T-cell (primary cell): ENCODE results near the gene HSBP1L1. TPM values are rescaled to one million over a fixed set of nuclear protein-coding genes. Genes with fewer than 3 reads are reported as not detected.

ENCODE experiments used
- ATAC-seq, 4 experiments: fragments of 200-7000 bp in 3 of 4; fragments of 150-1000 bp in 1 of 4; cut with Tn5 transposase; replicated peaks in 1 of 4; 1 replicate in 3 of 4; 2 replicates in 1 of 4; pipeline ENCODE4 v1.10.0; 2021; ENCODE audit warnings: moderate library complexity in 3 of 4, mild to moderate bottlenecking in 2 of 4, moderate number of reproducible peaks in 1 of 4
- CTCF ChIA-PET, 2 donors: fragments of 300-600 bp; sonication (Branson Sonifier 250); formaldehyde crosslinking; loops; one replicate each; lab custom pipeline; 2022; ENCODE audit warnings: antibody characterized with exemption in 2 of 2; lab: Charles Lee
- POLR2A ChIA-PET, 2 donors: fragments of 300-600 bp; sonication (Branson Sonifier 250); formaldehyde crosslinking; loops; one replicate each; lab custom pipeline; 2022; ENCODE audit warnings: antibody characterized with exemption in 2 of 2; lab: Charles Lee
- DNase-seq, 35 experiments: peaks; one replicate each; pipeline versions ENCODE4 v3.0.0 to v3.0.0-alpha.2; 2013 to 2023
- H3K27ac ChIP-seq: one replicate; pipeline ENCODE4 v1.5.1; 2013; ENCODE audit warnings: low read length
- H3K27me3 ChIP-seq, 2 experiments: replicated peaks in 1 of 2; 1 replicate in 1 of 2; 2 replicates in 1 of 2; pipeline versions ENCODE4 v1.6.1 to v1.7.0; 2013; ENCODE audit warnings: low read length in 1 of 2, mixed read lengths in 1 of 2; ENCODE audit not compliant: control insufficient read depth in 2 of 2, insufficient read depth in 2 of 2; ENCODE audit errors: extremely low read depth in 1 of 2
- H3K36me3 ChIP-seq, 2 donors: 1 replicate in 1 of 2; 2 replicates in 1 of 2; pipeline versions ENCODE4 v1.6.1 to v1.7.0; 2013; ENCODE audit warnings: low read length in 1 of 2; ENCODE audit not compliant: control insufficient read depth in 2 of 2, insufficient read depth in 1 of 2; ENCODE audit errors: extremely low read depth in 1 of 2
- H3K4me1 ChIP-seq, 2 experiments: 1 replicate in 1 of 2; 2 replicates in 1 of 2; pipeline versions ENCODE4 v1.6.1 to v1.7.0; 2013; ENCODE audit warnings: low read length in 2 of 2, mixed read lengths in 1 of 2; ENCODE audit not compliant: insufficient read depth in 2 of 2, control insufficient read depth in 1 of 2; ENCODE audit errors: extremely low read depth in 1 of 2
- H3K4me3 ChIP-seq, 2 donors: 1 replicate in 1 of 2; 2 replicates in 1 of 2; pipeline versions ENCODE4 v1.5.1 to v1.7.0; 2013; ENCODE audit warnings: mild to moderate bottlenecking in 2 of 2, low read length in 1 of 2, moderate library complexity in 1 of 2; ENCODE audit not compliant: control insufficient read depth in 1 of 2; ENCODE audit errors: extremely low read depth in 1 of 2
- H3K9me3 ChIP-seq: 2 replicates; pipeline ENCODE4 v1.7.0; 2013
- H3K27ac Mint-ChIP-seq, 2 donors: one replicate each; pipeline ENCODE4 v1.8.0; 2020 to 2021; ENCODE audit warnings: mild to moderate bottlenecking in 2 of 2, mixed read lengths in 2 of 2
- H3K27me3 Mint-ChIP-seq, 2 donors: one replicate each; pipeline ENCODE4 v1.8.0; 2021 to 2022; ENCODE audit warnings: mixed read lengths in 2 of 2
- H3K36me3 Mint-ChIP-seq: one replicate; pipeline ENCODE4 v1.8.0; 2021; ENCODE audit warnings: mixed read lengths
- H3K4me1 Mint-ChIP-seq, 3 donors: one replicate each; pipeline ENCODE4 v1.8.0; 2020 to 2022; ENCODE audit warnings: mixed read lengths in 3 of 3, mild to moderate bottlenecking in 1 of 3
- H3K4me3 Mint-ChIP-seq, 3 donors: one replicate each; pipeline ENCODE4 v1.8.0; 2020 to 2022; ENCODE audit warnings: mild to moderate bottlenecking in 3 of 3, mixed read lengths in 3 of 3, moderate library complexity in 3 of 3
- H3K9me3 Mint-ChIP-seq, 3 donors: one replicate each; pipeline ENCODE4 v1.8.0; 2020 to 2022; ENCODE audit warnings: mixed read lengths in 3 of 3
- WGBS: methylation state at CpG from one replicate; pipeline ENCODE4 v1.1.5; 2013; ENCODE audit warnings: missing lambda C conversion rate; ENCODE audit not compliant: insufficient coverage; 5-methylcytosine and 5-hydroxymethylcytosine counted together
- total RNA-seq, 35 experiments: library from RNA in 6 of 35; stranded (reverse) in 6 of 35; fragments of 120-200 nt in 1 of 35; gene quantifications; one replicate each; pipeline versions ENCODE4 v1.2.1 to v1.2.4 and lab custom pipeline; 2013 to 2026

Gene HSBP1L1
- total RNA-seq (10 to 100 TPM; 17.3 to 26.6 (median 20.6) TPM), total RNA-seq (lab: John Stamatoyannopoulos, UW) (1.5 to 24.0 (median 11.7) reads per million in 29 experiments)
- total RNA-seq (2013): 18.7 TPM

DNA sequence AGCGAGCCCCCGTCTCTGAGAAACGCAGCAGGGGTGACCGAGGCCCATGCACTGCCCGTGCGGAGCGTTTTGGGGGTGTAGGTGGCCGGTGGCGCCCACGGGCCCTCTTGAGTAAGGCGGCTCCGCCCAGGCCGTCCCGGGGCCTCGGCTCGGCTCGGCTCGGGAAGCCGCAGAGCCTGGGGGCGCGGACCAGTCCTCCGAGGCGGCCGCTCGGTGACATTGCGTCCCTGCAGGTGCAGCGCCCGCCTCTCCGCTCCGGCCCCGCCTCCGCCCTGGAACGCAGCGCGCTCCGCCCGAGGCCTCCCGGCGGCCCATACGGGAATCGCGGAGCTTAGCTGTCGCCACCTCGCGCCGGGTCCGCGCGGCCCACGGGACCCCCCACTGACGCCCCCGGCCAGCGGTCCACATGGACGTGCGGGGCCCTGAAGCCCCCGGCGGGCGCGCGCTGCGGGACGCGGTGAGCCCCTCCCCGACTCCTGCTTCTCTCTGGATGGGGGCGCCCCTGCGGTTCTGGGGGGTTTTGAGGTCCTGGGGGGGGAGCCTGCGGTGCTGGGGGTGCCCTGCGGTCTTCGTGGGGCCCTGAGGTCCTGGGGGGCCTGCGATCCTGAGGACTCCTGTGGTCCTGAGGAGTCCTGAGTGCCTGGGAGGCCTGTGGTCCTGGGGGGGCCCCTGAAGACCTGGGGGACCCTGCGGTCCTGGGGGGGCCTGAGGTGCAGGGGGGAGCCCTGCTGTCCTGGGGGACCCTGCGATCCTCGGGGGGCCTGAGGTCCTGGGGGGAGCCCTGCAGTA is at the start of gene HSBP1L1:
HSBP1L1 (plus strand) TSS at position 314 of the 789 bp plus-strand sequence; CDS start at position 407, 93 bp downstream.
- Mint-ChIP-seq H3K27ac (peak within 1 kb of the TSS; percentile 90 to 91), H3K4me3 (peak within 1 kb of the TSS; percentile 83 to 84 (median 83)), H3K4me1 (peaks cover 34 to 44% (median 40%) of the 10 kb centered on the region in 3 donors), H3K36me3 (no peaks in the 10 kb centered on the region), H3K9me3 (no peaks in the 10 kb centered on the region), H3K27me3 (no peaks in the 10 kb centered on the region)
- Histone ChIP-seq H3K36me3 (peaks cover 0 to 3% of the 10 kb centered on the region in 2 donors), H3K4me3 (peak within 1 kb of the TSS; percentile 62 to 66), H3K9me3 (no peaks in the 10 kb centered on the region), H3K27ac (peak within 1 kb of the TSS; percentile 62), H3K27me3 (peaks cover 0 to 12% of the 10 kb centered on the region in 2 experiments), H3K4me1 (peaks cover 13 to 50% of the 10 kb centered on the region in 2 experiments)
- ATAC-seq: peak; percentile 83 to 92 (median 90)
- POLR2A ChIA-PET: no interaction called here
- CTCF ChIA-PET: interaction anchor here in 1 of 2 donors (1.0 kb wide), 1 partner anchor 21 kb away, joined by 3 read pairs; no protein-coding TSS in a partner anchor
- 2% methylated on average over 46 of the region's 73 CpGs for WGBS
- peak in 34 of 35 experiments; percentile 35 to 79 (median 59) for DNase-seq

DNA sequence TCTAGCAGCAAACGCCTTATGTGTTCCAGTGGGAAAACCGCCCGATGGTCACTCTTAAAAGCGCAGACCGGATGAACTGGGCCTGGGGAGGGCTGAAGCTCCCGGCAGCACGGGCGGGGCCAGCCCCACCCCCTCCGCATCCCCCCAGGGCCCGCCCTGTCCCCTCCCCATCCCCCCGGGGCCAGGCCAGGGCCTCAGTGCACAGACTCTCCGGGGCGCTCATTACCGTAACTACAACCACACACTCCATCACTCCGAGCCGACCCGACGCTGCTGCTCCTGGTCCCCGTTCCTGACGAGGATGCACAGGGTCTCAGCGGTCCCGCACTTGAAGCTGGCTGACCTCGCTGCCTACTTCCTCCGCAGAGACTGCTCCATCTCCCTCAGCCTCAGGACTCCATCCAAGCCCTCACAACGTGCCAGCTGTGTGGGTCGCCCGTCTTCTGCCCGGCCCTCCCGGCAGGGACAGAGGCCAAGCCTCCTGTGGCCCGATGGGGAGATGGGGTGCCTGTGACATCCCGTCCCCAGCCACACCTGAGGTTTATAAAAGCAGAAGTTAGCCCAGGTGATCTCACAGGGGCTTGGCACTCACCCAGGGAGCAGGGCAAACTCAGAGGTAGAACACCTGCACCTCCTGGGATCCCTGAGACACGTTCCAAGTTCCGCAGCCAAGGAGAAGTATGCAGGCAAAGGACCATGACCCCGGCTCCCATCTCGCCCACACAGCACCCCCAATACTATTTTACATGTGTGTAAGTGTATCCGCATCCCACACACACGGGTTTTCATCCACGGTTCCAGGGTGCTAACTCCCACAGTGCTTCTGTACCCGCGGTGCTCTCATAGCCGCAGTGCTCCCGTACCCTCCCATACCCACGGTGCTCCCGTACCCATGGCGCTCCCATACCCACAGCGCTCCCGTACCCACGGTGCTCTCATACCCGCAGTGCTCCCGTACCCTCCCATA is 49.0 kb upstream of the HSBP1L1 start:
- CTCF ChIA-PET: no interaction called here

DNA sequence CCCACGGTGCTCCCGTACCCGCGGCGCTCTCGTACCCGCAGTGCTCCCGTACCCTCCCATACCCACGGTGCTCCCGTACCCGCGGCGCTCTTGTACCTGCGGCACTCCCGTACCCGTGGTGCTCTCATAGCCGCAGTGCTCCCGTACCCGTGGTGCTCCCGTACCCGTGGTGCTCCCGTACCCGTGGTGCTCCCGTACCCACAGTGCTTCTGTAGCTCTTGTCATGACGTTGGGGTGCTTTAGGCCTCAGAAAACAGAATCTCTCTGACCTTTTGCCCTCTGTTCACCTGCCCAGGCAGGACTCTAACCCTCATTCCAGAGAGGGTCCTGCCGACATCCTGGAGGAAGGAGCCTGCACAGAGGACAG is 48.3 kb upstream of the HSBP1L1 start:
- CTCF ChIA-PET: no interaction called here
- H3K4me1 ChIP-seq: peaks cover 9 to 32% of the 10 kb centered on the region in 2 experiments
- Mint-ChIP-seq H3K4me1 (peaks cover 19 to 33% (median 26%) of the 10 kb centered on the region in 3 donors), H3K9me3 (no peaks in the 10 kb centered on the region), H3K27ac (no peak overlapping the region), H3K27me3 (no peaks in the 10 kb centered on the region), H3K4me3 (no peak overlapping the region), H3K36me3 (peaks cover 35% of the 10 kb centered on the region)
- DNase-seq (no peak), ATAC-seq (no peak)
- H3K9me3 ChIP-seq: no peaks in the 10 kb centered on the region
- H3K4me3 ChIP-seq: no peak overlapping the region
- 74% methylated on average over 12 of the region's 26 CpGs for WGBS
- POLR2A ChIA-PET: no interaction called here
- H3K36me3 ChIP-seq: peaks cover 9 to 13% of the 10 kb centered on the region in 2 donors
- H3K27me3 ChIP-seq: no peaks in the 10 kb centered on the region
- no peak overlapping the region for H3K27ac ChIP-seq

More for the DNA sequence above, 49.0 kb upstream of the HSBP1L1 start:
- Mint-ChIP-seq H3K27me3 (no peaks in the 10 kb centered on the region), H3K27ac (no peak overlapping the region), H3K9me3 (no peaks in the 10 kb centered on the region), H3K4me3 (no peak overlapping the region), H3K4me1 (peaks cover 20 to 35% (median 29%) of the 10 kb centered on the region in 3 donors), H3K36me3 (peaks cover 35% of the 10 kb centered on the region)
- Histone ChIP-seq H3K27ac (no peak overlapping the region), H3K4me3 (no peak overlapping the region), H3K27me3 (no peaks in the 10 kb centered on the region), H3K36me3 (peaks cover 9 to 13% of the 10 kb centered on the region in 2 donors), H3K4me1 (peaks cover 9 to 32% of the 10 kb centered on the region in 2 experiments), H3K9me3 (no peaks in the 10 kb centered on the region)
- no peak for DNase-seq
- POLR2A ChIA-PET: no interaction called here
- WGBS: 94% methylated on average over 40 of the region's 50 CpGs
- ATAC-seq: no peak

DNA sequence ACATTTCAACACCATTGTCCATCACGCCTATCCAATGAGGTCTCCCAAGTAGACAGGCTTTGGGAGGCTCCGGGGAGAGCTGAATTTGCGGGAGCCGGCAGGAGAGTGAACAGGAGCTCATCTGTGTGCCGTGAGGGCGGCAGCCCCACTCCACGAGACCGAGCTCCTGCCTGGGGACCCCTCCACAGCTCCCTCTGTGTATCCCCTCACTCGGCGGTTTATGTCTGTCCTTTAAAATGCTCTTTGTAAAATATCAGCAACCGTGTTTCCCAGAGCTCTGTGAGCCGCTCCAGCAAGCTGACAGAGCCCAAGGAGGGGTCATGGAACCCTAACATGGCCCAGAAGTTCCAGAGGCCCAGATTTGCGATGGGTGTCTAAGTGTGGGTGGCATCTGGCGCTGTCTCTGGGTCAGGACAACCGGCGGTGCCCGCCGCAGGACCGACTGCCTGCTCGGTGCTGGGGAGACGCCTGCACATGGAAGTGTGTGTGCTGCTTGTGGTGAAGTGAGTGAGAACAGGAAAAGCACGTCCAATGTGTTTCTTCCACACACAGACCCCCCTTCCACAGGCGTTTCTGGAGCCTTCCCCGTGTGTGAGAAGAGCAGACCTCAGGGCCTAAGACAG is 47.8 kb upstream of the HSBP1L1 start:
- H3K9me3 Mint-ChIP-seq: no peaks in the 10 kb centered on the region
- WGBS: 99% methylated on average over 14 of the region's 24 CpGs
- Histone ChIP-seq H3K4me3 (no peak overlapping the region), H3K4me1 (peaks cover 9 to 29% of the 10 kb centered on the region in 2 experiments), H3K36me3 (peaks cover 9 to 13% of the 10 kb centered on the region in 2 donors), H3K9me3 (no peaks in the 10 kb centered on the region), H3K27me3 (no peaks in the 10 kb centered on the region), H3K27ac (no peak overlapping the region)
- H3K4me3 Mint-ChIP-seq: no peak overlapping the region
- no peak overlapping the region for H3K27ac Mint-ChIP-seq
- H3K4me1 Mint-ChIP-seq: peaks cover 19 to 33% (median 26%) of the 10 kb centered on the region in 3 donors
- CTCF ChIA-PET: interaction anchor here in 1 of 2 donors (0.5 kb wide), 1 partner anchor 10 kb away, joined by 4 read pairs; no protein-coding TSS in a partner anchor
- ATAC-seq (no peak), DNase-seq (no peak)
- no peaks in the 10 kb centered on the region for H3K27me3 Mint-ChIP-seq
- POLR2A ChIA-PET: no interaction called here
- peaks cover 35% of the 10 kb centered on the region for H3K36me3 Mint-ChIP-seq

DNA sequence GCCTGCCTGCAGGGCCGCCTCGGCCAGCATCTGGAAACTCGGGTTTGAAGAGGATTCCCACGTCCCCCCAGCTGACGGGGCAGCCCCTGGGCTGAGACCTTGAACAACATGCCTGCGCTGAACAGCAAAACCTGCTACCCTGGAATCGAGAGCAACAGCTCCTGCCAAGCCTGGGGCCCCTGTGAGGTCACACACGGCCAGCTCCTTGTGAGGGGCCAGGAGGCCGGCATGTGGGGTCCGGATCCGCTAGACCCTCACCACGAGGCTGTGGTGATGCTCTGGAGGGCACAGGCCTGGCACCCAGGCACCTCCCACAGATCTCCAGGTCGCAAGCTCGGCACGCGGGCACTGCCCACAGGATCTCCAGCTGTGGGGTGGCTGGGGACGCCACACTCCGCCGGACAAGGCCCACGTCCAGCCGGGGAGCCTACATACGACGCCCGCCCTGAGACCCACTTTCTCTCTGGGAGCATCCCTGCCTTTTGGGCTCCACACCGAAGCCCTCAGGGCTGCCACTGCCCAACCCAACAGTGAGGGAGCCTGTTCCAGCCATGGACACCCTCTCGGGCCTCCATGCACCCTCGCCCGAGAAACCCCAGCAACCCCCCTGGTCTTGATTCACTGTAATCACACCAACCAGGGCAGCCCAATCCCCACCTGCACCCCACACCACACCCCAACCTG is 47.1 kb upstream of the HSBP1L1 start:
- Mint-ChIP-seq H3K9me3 (no peaks in the 10 kb centered on the region), H3K27ac (no peak overlapping the region), H3K36me3 (peaks cover 32% of the 10 kb centered on the region), H3K4me3 (no peak overlapping the region), H3K27me3 (no peaks in the 10 kb centered on the region), H3K4me1 (peaks cover 19 to 27% (median 24%) of the 10 kb centered on the region in 3 donors)
- POLR2A ChIA-PET: no interaction called here
- no peak overlapping the region for H3K27ac ChIP-seq
- CTCF ChIA-PET: interaction anchor here in 1 of 2 donors (0.5 kb wide), 1 partner anchor 9 kb away, joined by 4 read pairs; no protein-coding TSS in a partner anchor
- H3K4me3 ChIP-seq: no peak overlapping the region
- DNase-seq: no peak
- no peaks in the 10 kb centered on the region for H3K27me3 ChIP-seq
- H3K4me1 ChIP-seq: peaks cover 8 to 23% of the 10 kb centered on the region in 2 experiments
- 98% methylated on average over 25 of the region's 28 CpGs for WGBS
- ATAC-seq: no peak
- H3K9me3 ChIP-seq: no peaks in the 10 kb centered on the region
- H3K36me3 ChIP-seq: peaks cover 9 to 13% of the 10 kb centered on the region in 2 donors
